Measurements from ENCODE around the gene SH3RF3. TPM values are rescaled to one million over a fixed set of nuclear protein-coding genes. Genes with fewer than 3 reads are reported as not detected.
A peak's percentile ranks its signal among the peaks of the same experiment; 100 is the strongest.

The SH3RF3 gene
- total RNA-seq, 1 experiment from 2014 or later = 4.9 TPM

DNA sequence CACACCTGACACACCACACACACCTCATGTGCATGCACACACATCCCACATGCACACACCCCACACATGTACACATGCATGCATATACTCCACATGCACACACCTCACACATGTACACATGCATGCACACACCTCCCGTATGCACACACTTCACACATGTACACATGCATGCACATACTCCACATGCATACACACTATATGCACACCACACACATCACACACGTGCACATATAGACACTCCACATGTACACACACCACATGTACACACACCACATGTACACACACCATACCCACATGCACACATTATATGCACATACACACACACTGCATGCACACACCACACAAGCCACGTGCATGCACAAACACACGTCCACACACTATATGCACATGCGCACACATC, 384.2 kb downstream of the SH3RF3 start:
- CTCF ChIA-PET = no interaction called here
- no peaks in the 10 kb centered on the region for H3K9me3 ChIP-seq (ENCODE audit: control insufficient read depth, insufficient read depth, low read depth, low read length)
- H3K4me3 ChIP-seq (ENCODE audit: low read depth in 2 of 2, low read length in 2 of 2) = no peak overlapping the region
- no peak for ATAC-seq
- POLR2A ChIA-PET = no interaction called here
- DNase-seq (ENCODE audit: low read depth, low spot score) = no peak
- H3K4me1 ChIP-seq (ENCODE audit: control insufficient read depth, insufficient read depth, low read length) = peaks cover 6% of the 10 kb centered on the region
- H3K27ac ChIP-seq (ENCODE audit: low read length) = no peak overlapping the region
- no peaks in the 10 kb centered on the region for H3K36me3 ChIP-seq (ENCODE audit: control insufficient read depth, insufficient read depth, low read length)
- no peak for TF ChIP-seq SIN3A (IDR thresholded peaks at IDR 0.05; ENCODE audit: borderline replicate concordance, insufficient read depth, low read depth, low read length)
- TF ChIP-seq, protein P1, sequence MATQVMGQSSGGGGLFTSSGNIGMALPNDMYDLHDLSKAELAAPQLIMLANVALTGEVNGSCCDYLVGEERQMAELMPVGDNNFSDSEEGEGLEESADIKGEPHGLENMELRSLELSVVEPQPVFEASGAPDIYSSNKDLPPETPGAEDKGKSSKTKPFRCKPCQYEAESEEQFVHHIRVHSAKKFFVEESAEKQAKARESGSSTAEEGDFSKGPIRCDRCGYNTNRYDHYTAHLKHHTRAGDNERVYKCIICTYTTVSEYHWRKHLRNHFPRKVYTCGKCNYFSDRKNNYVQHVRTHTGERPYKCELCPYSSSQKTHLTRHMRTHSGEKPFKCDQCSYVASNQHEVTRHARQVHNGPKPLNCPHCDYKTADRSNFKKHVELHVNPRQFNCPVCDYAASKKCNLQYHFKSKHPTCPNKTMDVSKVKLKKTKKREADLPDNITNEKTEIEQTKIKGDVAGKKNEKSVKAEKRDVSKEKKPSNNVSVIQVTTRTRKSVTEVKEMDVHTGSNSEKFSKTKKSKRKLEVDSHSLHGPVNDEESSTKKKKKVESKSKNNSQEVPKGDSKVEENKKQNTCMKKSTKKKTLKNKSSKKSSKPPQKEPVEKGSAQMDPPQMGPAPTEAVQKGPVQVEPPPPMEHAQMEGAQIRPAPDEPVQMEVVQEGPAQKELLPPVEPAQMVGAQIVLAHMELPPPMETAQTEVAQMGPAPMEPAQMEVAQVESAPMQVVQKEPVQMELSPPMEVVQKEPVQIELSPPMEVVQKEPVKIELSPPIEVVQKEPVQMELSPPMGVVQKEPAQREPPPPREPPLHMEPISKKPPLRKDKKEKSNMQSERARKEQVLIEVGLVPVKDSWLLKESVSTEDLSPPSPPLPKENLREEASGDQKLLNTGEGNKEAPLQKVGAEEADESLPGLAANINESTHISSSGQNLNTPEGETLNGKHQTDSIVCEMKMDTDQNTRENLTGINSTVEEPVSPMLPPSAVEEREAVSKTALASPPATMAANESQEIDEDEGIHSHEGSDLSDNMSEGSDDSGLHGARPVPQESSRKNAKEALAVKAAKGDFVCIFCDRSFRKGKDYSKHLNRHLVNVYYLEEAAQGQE (IDR thresholded peaks at IDR 0.05; ENCODE audit: insufficient read depth in 1 of 2, low read depth in 2 of 2, low read length in 1 of 2) = no peak
- no peak for TF ChIP-seq POLR2AphosphoS5 (IDR thresholded peaks at IDR 0.05; ENCODE audit: low read depth, low read length)
- no peak for TF ChIP-seq TCF7L2 (IDR thresholded peaks at IDR 0.05; ENCODE audit: low read depth, low read length)
- TF ChIP-seq, protein P2, sequence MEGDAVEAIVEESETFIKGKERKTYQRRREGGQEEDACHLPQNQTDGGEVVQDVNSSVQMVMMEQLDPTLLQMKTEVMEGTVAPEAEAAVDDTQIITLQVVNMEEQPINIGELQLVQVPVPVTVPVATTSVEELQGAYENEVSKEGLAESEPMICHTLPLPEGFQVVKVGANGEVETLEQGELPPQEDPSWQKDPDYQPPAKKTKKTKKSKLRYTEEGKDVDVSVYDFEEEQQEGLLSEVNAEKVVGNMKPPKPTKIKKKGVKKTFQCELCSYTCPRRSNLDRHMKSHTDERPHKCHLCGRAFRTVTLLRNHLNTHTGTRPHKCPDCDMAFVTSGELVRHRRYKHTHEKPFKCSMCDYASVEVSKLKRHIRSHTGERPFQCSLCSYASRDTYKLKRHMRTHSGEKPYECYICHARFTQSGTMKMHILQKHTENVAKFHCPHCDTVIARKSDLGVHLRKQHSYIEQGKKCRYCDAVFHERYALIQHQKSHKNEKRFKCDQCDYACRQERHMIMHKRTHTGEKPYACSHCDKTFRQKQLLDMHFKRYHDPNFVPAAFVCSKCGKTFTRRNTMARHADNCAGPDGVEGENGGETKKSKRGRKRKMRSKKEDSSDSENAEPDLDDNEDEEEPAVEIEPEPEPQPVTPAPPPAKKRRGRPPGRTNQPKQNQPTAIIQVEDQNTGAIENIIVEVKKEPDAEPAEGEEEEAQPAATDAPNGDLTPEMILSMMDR (IDR thresholded peaks at IDR 0.05) = no peak
- BruUV-seq (replicated peaks) = no TSS peak
- intact Hi-C loops (cut with micrococcal nuclease; ENCODE audit: unreplicated experiment) = no loop called here
- H3K27me3 ChIP-seq (ENCODE audit: control insufficient read depth, insufficient read depth, low read length) = no peaks in the 10 kb centered on the region
- in situ Hi-C loops (cut with HindIII; ENCODE audit: low pct_unique_long_range_greater_than_20kb, low sequenced_read_pairs) = no loop called here

DNA sequence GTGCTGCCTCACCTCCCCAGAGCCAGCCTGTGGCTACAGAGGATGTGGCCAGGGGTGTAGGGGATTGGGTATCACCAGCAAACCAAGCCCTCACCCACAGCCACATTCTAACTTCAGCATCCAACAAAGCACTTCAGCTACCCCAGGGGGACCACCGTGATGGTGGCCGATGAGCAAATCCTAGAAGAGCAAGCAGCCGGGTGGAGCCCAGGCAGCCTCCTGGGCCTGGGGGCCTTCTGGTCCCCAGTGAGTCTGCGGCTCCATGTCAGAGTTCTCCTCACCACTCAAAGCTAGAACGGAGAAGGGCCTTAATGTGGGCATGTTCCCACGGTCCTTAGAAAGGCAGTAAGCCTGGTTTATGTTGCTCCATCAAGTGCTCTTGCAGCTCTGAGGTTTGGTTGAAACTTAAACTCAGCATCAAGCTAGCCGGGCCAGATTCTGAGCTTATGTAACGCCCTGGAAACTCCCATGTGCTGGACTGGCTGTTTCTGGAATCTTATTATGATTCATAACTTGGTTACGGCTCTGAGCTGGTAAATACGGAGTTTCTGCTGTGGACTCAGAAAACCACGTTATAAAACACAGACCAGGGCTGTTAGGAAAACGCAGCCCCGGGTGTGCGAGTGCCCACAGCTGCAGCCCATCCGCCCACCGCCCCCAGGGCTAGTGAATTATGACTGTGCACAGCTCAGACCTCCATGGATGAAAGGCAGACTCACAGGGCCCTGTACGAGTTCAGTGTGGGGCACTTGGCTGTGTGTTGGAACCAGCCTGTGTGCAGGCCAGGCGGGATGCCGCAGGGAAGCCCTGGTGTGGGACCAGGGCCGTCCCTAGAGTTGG, 385.0 kb downstream of the SH3RF3 start:
- peak; percentile 16; the same call in 1 of the 2 replicates for ATAC-seq
- Histone ChIP-seq H3K36me3 (ENCODE audit: control insufficient read depth, insufficient read depth, low read length) (no peaks in the 10 kb centered on the region), H3K9me3 (ENCODE audit: control insufficient read depth, insufficient read depth, low read depth, low read length) (no peaks in the 10 kb centered on the region), H3K27ac (ENCODE audit: low read length) (no peak overlapping the region), H3K4me1 (ENCODE audit: control insufficient read depth, insufficient read depth, low read length) (peaks cover 6% of the 10 kb centered on the region), H3K4me3 (ENCODE audit: low read depth in 2 of 2, low read length in 2 of 2) (no peak overlapping the region), H3K27me3 (ENCODE audit: control insufficient read depth, insufficient read depth, low read length) (no peaks in the 10 kb centered on the region)
- TF ChIP-seq, protein P2 (IDR thresholded peaks at IDR 0.05) = no peak
- TF ChIP-seq SIN3A (IDR thresholded peaks at IDR 0.05; ENCODE audit: borderline replicate concordance, insufficient read depth, low read depth, low read length) (no peak), TCF7L2 (IDR thresholded peaks at IDR 0.05; ENCODE audit: low read depth, low read length) (no peak), POLR2AphosphoS5 (IDR thresholded peaks at IDR 0.05; ENCODE audit: low read depth, low read length) (no peak)
- TF ChIP-seq, protein P1 (IDR thresholded peaks at IDR 0.05; ENCODE audit: insufficient read depth in 1 of 2, low read depth in 2 of 2, low read length in 1 of 2) = no peak
- POLR2A ChIA-PET = no interaction called here
- no peak for DNase-seq (ENCODE audit: low read depth, low spot score)
- intact Hi-C loops (cut with micrococcal nuclease; ENCODE audit: unreplicated experiment) (no loop called here), in situ Hi-C loops (cut with HindIII; ENCODE audit: low pct_unique_long_range_greater_than_20kb, low sequenced_read_pairs) (no loop called here)
- BruUV-seq (replicated peaks) = no TSS peak
- CTCF ChIA-PET = no interaction called here

Data from Panc1 (cell line).